HG02798 (cell line): ENCODE measurements around the gene UPK1A.
"Not testable (repeated sequence)": the region's sequence is repeated elsewhere in the genome, so short reads cannot be mapped to it uniquely, and the experiment has no call there.

ENCODE experiments used
- ATAC-seq: cut with Tn5 transposase; IDR thresholded peaks from one replicate; pipeline ENCODE4 v1.9.1; 2021; ENCODE audit warnings: mild to moderate bottlenecking; ENCODE audit not compliant: unreplicated experiment, poor library complexity

UPK1A gene

GRCh38 chr19:35715981-35716800 lies 49.9 kb downstream of the UPK1A start:
- peak; percentile 5 for ATAC-seq

GRCh38 chr19:35716801-35717664 lies 50.7 kb downstream of the UPK1A start:
- ATAC-seq, result peak; percentile 74

GRCh38 chr19:35717665-35718344 lies 51.5 kb downstream of the UPK1A start, which contains the start of gene KMT2B:
Gene KMT2B, plus strand, starts transcription at chr19:35718003. Its CDS starts 16 bp downstream, at chr19:35718019.
- peak; percentile 1 for ATAC-seq

GRCh38 chr19:35718345-35719041 lies 52.2 kb downstream of the UPK1A start:
- peak; percentile 2 for ATAC-seq

- ATAC-seq, result no peak
Measured at GRCh38 chr19:35719402-35720162, 53.3 kb downstream of the UPK1A start.

GRCh38 chr19:35720163-35720524 lies 53.8 kb downstream of the UPK1A start:
- ATAC-seq, result no peak

- ATAC-seq, result no peak
Measured at GRCh38 chr19:35720648-35721047, 54.3 kb downstream of the UPK1A start.

GRCh38 chr19:35721374-35721773 lies 55.1 kb downstream of the UPK1A start:
- no peak for ATAC-seq

GRCh38 chr19:35722461-35722860 lies 56.1 kb downstream of the UPK1A start:
- no peak for ATAC-seq

GRCh38 chr19:35722897-35723296 lies 56.6 kb downstream of the UPK1A start:
- no peak for ATAC-seq

GRCh38 chr19:35723671-35724070 lies 57.4 kb downstream of the UPK1A start:
- no peak for ATAC-seq

GRCh38 chr19:35724132-35724531 lies 57.8 kb downstream of the UPK1A start:
- ATAC-seq, result not testable (repeated sequence)

- no peak for ATAC-seq
Measured at GRCh38 chr19:35724560-35724959, 58.2 kb downstream of the UPK1A start.

GRCh38 chr19:35725216-35725861 lies 59.0 kb downstream of the UPK1A start:
- ATAC-seq, result no peak

GRCh38 chr19:35727053-35727955 lies 61.0 kb downstream of the UPK1A start:
- no peak for ATAC-seq
